NCI-H2227 (cell line): ENCODE measurements around the gene GRIP2.

Source experiments
- DNase-seq: peaks from one replicate; lab custom pipeline; 2025; ENCODE audit not compliant: unreplicated experiment; lab: John Stamatoyannopoulos, UW

The GRIP2 gene

GRCh38 chr3:14539742-14540491 is at the start of gene GRIP2:
Gene GRIP2, minus strand, starts transcription at chr3:14540342. Its CDS starts 34 bp downstream, at chr3:14540308.
- DNase-seq, result peak; percentile 58

- no peak for DNase-seq
Measured at GRCh38 chr3:14588425-14589112, 48.4 kb upstream of the GRIP2 start.

- no peak for DNase-seq
Measured at GRCh38 chr3:14587740-14588360, 47.7 kb upstream of the GRIP2 start.

- DNase-seq, result no peak
Measured at GRCh38 chr3:14586611-14587010, 46.5 kb upstream of the GRIP2 start.

GRCh38 chr3:14583548-14584091 is 43.5 kb upstream of the GRIP2 start:
- no peak for DNase-seq

- no peak for DNase-seq
Measured at GRCh38 chr3:14582045-14582410, 41.9 kb upstream of the GRIP2 start.

GRCh38 chr3:14581334-14582044 is 41.3 kb upstream of the GRIP2 start:
- DNase-seq, result no peak

- DNase-seq, result no peak
Measured at GRCh38 chr3:14577897-14578296, 37.8 kb upstream of the GRIP2 start.

GRCh38 chr3:14576163-14576562 is 36.0 kb upstream of the GRIP2 start:
- no peak for DNase-seq

- no peak for DNase-seq
Measured at GRCh38 chr3:14574183-14574582, 34.0 kb upstream of the GRIP2 start.

GRCh38 chr3:14573706-14574105 is 33.6 kb upstream of the GRIP2 start:
- no peak for DNase-seq

GRCh38 chr3:14570864-14571263 is 30.7 kb upstream of the GRIP2 start:
- DNase-seq, result no peak

- no peak for DNase-seq
Measured at GRCh38 chr3:14570089-14570488, 29.9 kb upstream of the GRIP2 start.

- no peak for DNase-seq
Measured at GRCh38 chr3:14569474-14570000, 29.4 kb upstream of the GRIP2 start.

GRCh38 chr3:14568269-14568668 is 28.1 kb upstream of the GRIP2 start:
- no peak for DNase-seq

GRCh38 chr3:14566812-14567211 is 26.7 kb upstream of the GRIP2 start:
- DNase-seq, result no peak

GRCh38 chr3:14565868-14566588 is 25.9 kb upstream of the GRIP2 start:
- DNase-seq, result no peak

- DNase-seq, result no peak
Measured at GRCh38 chr3:14564741-14565140, 24.6 kb upstream of the GRIP2 start.

- no peak for DNase-seq
Measured at GRCh38 chr3:14563946-14564539, 23.9 kb upstream of the GRIP2 start.
